ENCODE data around the gene SHROOM4. TPM values are rescaled to one million over a fixed set of nuclear protein-coding genes. Genes with fewer than 3 reads are reported as not detected.

The SHROOM4 gene
- total RNA-seq, 1 donor from 2014 or later = 5.7 TPM

- H3K27me3 Mint-ChIP-seq = no peaks in the 10 kb centered on the region
- DNase-seq (ENCODE audit: low spot score, unreplicated experiment) = no peak
- H3K27ac Mint-ChIP-seq = no peak overlapping the region
- H3K36me3 Mint-ChIP-seq (ENCODE audit: insufficient read depth) = no peaks in the 10 kb centered on the region
- no peak overlapping the region for H3K4me3 Mint-ChIP-seq (ENCODE audit: low read depth)
- peaks cover 7% of the 10 kb centered on the region for H3K4me1 Mint-ChIP-seq (ENCODE audit: low read depth)
- no peak for TF ChIP-seq CTCF (IDR thresholded peaks at IDR 0.05; ENCODE audit: unreplicated experiment)
- peaks cover 21% of the 10 kb centered on the region for H3K9me3 Mint-ChIP-seq (ENCODE audit: low read depth)
These were observed 145.1 kb downstream of the SHROOM4 start for GRCh38 chrX:50668860-50669259.

GRCh38 chrX:50648156-50648555, 165.8 kb downstream of the SHROOM4 start:
- Mint-ChIP-seq H3K36me3 (ENCODE audit: insufficient read depth) (no peaks in the 10 kb centered on the region), H3K27me3 (no peaks in the 10 kb centered on the region), H3K27ac (no peak overlapping the region), H3K4me1 (ENCODE audit: low read depth) (peaks cover 6% of the 10 kb centered on the region), H3K4me3 (ENCODE audit: low read depth) (no peak overlapping the region), H3K9me3 (ENCODE audit: low read depth) (peaks cover 9% of the 10 kb centered on the region)
- DNase-seq (ENCODE audit: low spot score, unreplicated experiment) = no peak
- no peak for TF ChIP-seq CTCF (IDR thresholded peaks at IDR 0.05; ENCODE audit: unreplicated experiment)

- Mint-ChIP-seq H3K27me3 (no peaks in the 10 kb centered on the region), H3K36me3 (ENCODE audit: insufficient read depth) (no peaks in the 10 kb centered on the region), H3K27ac (no peak overlapping the region), H3K4me1 (ENCODE audit: low read depth) (peaks cover 6% of the 10 kb centered on the region), H3K9me3 (ENCODE audit: low read depth) (peaks cover 9% of the 10 kb centered on the region), H3K4me3 (ENCODE audit: low read depth) (no peak overlapping the region)
- DNase-seq (ENCODE audit: low spot score, unreplicated experiment) = no peak
- no peak for TF ChIP-seq CTCF (IDR thresholded peaks at IDR 0.05; ENCODE audit: unreplicated experiment)
These were observed 169.5 kb downstream of the SHROOM4 start for GRCh38 chrX:50644496-50644895.

GRCh38 chrX:50643525-50644137, 170.4 kb downstream of the SHROOM4 start:
- no peak overlapping the region for H3K27ac Mint-ChIP-seq
- no peaks in the 10 kb centered on the region for H3K27me3 Mint-ChIP-seq
- H3K4me3 Mint-ChIP-seq (ENCODE audit: low read depth) = no peak overlapping the region
- peaks cover 7% of the 10 kb centered on the region for H3K4me1 Mint-ChIP-seq (ENCODE audit: low read depth)
- no peak for DNase-seq (ENCODE audit: low spot score, unreplicated experiment)
- no peaks in the 10 kb centered on the region for H3K36me3 Mint-ChIP-seq (ENCODE audit: insufficient read depth)
- no peak for TF ChIP-seq CTCF (IDR thresholded peaks at IDR 0.05; ENCODE audit: unreplicated experiment)
- peaks cover 14% of the 10 kb centered on the region for H3K9me3 Mint-ChIP-seq (ENCODE audit: low read depth)

GRCh38 chrX:50638123-50638522, 175.9 kb downstream of the SHROOM4 start:
- Mint-ChIP-seq H3K27ac (no peak overlapping the region), H3K4me3 (ENCODE audit: low read depth) (no peak overlapping the region), H3K4me1 (ENCODE audit: low read depth) (peaks cover 2% of the 10 kb centered on the region), H3K27me3 (no peaks in the 10 kb centered on the region), H3K36me3 (ENCODE audit: insufficient read depth) (peaks cover 1% of the 10 kb centered on the region), H3K9me3 (ENCODE audit: low read depth) (peaks cover 11% of the 10 kb centered on the region)
- DNase-seq (ENCODE audit: low spot score, unreplicated experiment) = no peak
- TF ChIP-seq CTCF (IDR thresholded peaks at IDR 0.05; ENCODE audit: unreplicated experiment) = no peak

Measured in progenitor cell of endocrine pancreas (in vitro differentiated cells).